ENCODE results near the gene IFT80.
"Not testable (repeated sequence)": the region's sequence is repeated elsewhere in the genome, so short reads cannot be mapped to it uniquely, and the experiment has no call there.

Gene IFT80

DNA sequence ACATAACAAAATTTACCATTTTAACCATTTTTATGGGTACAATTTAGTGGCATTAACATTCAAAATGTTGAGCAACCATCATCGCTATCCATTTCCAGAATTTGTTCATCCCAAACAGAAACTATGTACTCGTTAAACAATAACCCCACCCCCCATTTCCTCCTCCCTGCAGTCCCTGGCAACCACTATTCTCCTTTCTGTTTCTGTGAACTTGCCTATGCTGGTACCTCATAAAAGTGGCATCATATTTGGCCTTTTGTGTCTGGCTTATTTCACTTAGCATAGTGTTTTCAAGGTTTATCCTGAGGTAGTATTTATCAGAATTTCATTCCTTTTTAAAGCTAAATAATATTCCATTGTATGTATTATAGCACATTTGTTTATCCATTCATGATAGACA is 141.4 kb downstream of the IFT80 start:
- DNase-seq, result no peak

DNA sequence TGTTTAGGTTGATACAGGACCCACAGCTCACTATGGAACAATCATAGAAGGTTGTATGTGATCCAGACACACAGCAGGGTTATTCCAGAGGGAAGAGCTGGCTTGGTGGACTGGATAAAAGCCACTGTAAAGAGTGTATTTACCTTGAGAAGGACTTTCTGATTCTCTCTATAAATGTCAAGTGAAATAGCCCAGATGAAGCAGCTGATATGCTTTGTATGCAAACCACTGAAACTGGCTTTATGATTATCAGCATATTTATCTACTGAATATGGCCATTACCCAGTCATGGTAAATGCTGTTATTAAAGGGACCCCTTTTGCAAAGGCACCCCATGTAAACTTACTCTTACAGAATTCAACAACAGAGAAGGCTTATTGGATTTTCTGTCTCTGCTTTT is 145.7 kb downstream of the IFT80 start:
- DNase-seq, result no peak

DNA sequence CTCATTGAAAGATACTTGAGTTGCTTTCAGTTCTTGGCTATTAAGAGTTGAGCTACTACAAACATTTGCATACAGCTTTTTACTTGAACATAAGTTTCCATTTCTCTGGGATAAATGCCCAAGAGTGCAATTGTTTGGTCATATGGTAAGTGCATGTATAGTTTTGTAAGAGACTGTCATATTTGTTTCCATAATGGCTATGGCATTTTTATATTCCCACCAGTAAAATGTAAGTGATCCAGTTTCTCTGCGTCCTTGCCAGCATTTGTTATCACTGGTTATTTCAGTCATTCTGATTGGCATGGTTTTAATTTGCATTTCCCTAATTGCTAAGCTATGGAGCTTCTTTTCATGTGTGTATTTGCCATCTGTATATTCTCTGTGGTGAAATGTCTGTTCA is 151.3 kb downstream of the IFT80 start:
- DNase-seq, result no peak

DNA sequence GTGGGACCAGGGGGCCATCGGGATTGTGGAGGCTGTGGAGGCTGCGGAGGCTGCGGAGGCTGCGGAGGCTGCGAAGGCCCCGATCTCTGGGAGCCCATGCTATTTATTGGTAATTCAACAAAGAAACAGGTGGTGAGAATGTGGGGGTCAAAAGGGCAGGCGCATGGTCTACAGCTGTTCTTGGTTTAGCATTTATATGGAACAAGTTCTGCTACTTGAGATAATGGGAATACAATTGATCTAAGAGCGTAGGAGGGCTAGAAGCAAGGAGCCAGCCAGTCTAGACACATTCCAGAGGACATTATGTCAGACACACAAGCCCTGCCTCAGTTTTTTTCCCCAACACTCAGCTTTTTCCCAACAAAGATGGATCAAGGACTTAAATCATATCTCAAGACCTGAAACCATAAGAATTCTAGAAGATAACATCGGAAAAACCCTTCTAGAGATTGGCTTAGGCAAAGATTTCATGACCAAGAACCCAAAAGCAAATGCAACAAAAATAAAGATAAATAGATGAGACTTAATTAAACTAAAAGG is 153.7 kb downstream of the IFT80 start:
- no peak for DNase-seq

DNA sequence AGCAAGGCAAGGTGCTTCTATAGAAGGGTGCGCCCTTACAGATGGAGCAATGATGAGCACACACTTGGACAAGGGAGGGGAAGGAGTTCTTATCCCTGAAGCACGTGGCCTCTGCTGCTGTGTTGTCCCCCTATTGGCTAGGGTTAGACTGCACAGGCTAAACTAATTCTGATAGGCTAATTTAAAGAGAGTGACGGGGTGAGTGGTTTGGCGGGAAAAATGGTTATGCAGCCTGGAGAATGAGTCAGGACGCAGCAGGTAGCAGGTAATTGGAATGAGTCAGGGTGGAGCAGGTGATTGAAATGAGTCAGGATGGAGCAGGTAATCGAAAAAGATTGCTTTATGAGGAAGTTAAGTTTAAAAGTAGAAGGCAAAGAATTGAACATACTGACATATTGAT is 158.3 kb downstream of the IFT80 start:
- DNase-seq, result not testable (repeated sequence)

DNA sequence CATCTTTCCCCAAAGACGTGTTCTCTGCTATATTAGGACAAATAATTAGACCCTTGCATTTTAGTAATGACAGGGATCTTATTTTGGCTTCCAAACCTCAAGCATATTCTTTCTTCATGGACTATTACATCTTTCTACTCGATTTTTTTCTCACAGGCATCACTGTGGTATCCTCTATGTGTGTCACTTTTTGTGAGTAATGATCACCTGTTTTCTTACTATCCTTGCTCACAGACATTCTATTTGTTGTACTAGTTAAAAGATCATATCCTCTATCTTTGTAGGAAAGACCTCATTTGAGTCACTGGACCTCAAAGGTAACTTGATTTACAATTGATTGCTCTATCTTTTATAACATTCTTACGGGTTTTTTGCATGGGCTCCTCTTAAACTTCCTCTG is 167.0 kb downstream of the IFT80 start:
- no peak for DNase-seq

DNA sequence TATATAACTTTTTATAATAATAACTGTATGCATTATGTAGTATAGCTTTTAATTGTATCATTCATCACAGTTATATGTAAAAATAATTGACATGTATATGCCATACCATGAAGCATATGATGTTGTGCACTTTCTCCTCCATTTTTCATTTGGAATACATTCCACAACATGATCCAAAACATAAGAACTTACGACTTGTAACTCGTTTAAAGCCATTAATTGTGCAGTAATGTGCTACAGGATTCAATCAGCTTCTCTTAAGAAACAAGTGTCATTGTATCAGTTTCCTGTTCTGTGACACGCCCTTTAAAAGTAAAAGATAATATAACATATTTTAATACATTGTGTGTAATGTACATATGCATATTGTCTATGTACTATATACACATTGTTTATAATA is 171.6 kb downstream of the IFT80 start:
- DNase-seq, result no peak

DNA sequence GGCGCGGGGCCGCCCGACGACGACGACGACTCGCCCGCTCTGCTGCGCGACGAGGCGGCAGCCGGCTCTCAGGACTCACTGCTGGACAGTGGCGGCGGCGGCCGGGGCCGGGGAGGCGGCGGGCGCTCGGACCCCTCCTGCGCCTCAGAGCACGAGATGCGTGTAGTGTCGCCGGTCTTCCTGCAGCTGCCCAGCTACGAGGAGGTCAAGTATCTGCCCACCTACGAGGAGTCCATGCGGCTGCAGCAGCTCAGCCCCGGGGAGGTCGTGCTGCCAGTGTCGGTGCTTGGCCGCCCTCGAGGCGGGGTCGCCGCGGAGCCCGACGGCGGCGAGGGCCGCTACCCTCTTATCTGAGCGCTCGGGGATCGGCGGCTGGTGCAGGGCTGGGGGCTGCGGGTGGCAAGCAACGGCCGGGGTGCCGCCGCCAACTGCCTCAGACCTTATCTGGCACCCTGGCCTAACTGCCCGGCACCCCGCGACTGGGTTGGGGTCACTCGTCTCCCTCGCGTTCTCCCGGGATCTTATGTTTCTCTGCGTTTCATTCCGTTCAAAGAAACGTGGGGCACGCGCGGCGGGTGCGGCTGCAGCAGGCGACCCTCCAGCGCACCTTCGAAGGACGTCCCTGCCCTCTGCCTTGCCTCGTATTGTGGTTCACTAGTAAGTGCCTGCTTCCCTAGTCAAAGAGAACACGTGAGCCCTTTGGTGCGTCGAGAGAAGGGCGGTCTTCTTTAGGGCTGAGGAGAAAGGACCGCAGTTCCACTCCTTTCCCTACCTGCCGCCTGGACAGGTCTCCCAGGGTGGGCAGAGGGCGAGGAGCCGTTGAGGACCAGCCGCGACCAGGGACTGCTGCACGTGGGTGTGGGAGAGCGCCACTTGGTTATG is 172.8 kb downstream of the IFT80 start:
- DNase-seq, result peak; percentile 55 to 60

DNA sequence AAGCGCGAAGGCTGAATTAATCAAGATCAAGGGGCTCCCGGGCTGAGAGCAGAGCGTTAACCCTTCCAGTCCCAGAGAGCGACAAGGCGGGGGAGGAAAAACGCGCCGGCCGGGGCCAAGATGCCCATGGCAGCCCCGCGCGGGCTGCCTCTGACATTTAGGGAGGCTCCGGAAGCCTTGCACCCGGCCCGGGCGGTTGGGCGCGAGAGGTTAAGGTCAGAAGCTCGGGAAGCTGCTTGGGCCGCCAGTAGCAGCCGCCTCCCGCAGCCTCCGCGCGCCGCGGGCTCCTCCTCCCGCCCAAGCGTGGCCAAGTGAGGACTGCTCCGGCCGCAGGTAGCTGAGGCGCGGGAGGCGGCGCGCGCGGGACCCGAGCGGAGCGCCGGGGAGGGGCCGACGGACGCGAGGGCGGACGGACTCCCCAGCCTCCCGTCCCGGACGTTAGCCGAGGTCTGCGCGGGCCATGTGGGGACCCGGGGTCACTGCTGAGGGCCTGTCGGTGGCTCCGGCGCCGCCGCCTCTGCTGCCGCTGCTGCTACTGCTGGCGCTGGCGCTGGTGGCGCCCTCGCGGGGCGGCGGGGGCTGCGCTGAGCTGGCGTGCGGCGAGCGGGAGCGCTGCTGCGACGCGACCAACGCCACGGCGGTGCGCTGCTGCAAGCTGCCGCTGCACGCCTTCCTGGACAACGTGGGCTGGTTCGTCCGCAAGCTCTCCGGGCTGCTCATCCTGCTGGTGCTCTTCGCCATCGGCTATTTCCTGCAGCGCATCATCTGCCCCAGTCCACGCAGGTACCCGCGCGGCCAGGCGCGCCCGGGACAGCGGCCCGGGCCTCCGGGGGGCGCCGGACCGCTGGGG is 173.6 kb downstream of the IFT80 start, which contains the start of gene C3orf80:
C3orf80 (plus strand) TSS at position 247 of the 850 bp plus-strand sequence; CDS start at position 461, 214 bp downstream.
- DNase-seq, result peak; percentile 73 to 81

DNA sequence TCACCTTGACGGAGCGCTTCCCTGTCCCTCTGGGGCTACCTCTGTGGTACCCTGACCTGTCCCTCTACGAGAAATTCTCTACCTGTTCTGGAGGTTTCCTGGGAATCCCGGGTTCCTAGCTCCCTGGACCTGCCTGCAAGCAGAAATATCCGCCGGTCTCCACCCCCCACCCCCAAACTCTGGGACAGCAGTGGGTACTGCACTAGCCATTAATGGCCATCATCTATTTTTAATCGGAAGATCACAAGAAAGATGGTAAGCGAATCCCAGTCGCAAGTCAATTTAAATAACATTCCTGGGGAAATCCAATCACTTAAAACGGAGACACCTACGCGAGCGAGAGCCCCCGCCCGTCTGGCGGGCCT is 174.2 kb downstream of the IFT80 start:
- DNase-seq, result no peak

DNA sequence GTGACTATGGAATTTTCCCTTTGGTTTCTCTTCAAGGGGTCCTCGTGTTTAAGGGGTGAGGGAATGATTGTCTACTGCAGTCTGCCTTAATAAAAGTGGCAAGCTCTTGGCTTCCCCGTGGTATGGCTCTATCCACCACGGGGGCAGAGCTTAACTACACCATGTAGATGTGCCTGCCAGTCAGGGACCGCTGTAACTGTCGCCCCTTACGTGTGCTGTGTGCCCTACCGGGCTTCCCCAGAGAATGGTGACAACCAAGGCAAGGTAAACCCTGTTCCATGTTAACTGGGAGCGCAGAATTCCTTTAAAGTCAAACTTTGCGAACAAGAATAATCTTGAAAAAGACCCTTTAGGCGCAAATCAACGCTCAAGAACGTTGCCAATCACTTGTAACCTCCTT is 174.8 kb downstream of the IFT80 start:
- DNase-seq, result no peak

DNA sequence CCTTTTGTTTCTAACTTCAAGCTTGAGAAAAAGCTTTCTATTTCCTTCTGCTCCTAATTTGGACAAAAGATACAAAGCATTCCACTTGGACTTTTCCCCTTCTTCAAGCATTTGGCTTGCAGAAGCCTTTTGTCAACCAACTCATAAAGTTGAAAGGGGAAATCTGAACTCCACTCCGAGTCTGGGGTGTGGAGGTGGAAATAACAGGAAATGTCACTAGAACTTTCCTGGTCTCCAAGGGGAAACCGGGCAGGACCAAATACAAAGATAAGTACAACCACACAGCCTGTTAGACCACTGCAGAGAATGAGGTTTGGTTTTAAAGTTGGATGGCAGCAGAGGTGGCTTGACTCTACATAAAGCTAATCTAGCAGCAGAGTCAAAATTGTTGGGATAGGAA is 178.0 kb downstream of the IFT80 start:
- DNase-seq, result no peak

DNA sequence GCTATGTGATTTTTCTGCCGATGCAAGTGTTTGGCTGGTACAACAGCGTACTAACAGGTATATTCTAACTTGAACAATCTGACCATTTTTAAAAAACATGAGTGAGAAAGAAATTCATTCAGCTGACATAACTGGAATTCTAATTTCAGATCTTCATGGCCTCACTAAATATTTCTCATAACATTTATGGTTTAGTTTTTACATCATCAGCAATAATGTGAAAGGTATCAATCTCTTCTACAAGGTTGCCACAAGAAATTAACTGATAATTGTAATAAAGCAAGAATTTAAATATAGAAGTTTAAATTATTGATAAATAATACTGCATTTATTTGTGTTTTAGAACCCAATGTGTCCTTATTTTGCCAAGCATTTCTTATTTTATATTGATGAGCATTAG is 179.0 kb downstream of the IFT80 start:
- no peak for DNase-seq

DNA sequence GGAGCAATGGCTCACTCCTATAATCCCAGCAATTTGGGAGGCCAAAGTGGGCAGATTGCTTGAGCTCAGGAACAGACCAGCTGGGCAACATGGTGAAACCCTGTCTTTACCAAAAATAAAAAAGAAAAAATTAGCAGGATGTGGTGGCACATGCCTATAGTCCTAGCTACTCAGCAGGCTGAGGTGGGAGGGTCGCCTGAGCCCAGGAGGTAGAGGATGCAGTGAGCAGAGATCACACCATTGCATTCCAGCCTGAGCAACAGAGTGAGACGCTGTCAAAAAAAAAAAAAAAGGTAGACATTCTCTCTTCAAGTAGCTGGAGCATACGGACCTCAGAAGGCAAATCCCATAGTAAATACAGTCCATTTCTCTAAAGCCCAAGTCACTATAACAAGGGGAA is 180.9 kb downstream of the IFT80 start:
- DNase-seq, result no peak

DNA sequence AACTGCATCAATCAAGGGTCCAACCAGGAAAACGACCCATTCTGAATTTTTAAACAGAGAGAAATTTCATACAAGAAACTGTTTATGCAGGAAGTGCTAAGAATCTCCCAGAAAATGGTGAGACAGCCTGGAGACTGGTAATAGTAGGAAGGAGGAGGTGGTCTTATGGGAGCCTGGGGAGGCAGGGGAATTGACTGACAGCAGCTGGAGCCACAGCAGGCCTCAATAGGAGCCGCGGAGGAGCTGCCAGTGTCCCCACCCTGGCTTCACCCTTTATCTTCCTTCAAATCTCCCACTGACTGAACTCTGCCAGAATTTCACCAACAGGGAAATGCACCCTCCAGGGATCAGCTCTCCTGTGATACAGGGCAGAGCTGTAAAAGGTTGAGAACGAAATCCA is 181.3 kb downstream of the IFT80 start:
- no peak for DNase-seq

DNA sequence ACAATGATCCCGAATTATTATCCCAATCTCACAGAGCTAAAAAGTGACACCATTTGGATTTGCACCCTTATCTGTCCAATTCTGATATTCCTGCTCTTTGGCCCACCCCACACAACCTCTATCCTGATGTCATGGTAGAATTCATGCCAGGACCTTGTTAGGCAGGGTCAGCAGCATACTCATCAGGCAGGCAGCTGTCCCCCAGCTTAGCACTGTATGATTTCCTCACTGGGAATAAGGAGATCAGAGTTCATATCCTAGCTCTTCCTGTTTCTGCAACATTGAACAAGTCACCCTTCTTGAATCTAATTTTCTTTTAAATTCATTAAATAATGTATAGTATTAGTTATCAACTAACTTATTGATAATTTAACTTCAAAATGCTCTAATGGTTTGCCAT is 185.8 kb downstream of the IFT80 start:
- no peak for DNase-seq

DNA sequence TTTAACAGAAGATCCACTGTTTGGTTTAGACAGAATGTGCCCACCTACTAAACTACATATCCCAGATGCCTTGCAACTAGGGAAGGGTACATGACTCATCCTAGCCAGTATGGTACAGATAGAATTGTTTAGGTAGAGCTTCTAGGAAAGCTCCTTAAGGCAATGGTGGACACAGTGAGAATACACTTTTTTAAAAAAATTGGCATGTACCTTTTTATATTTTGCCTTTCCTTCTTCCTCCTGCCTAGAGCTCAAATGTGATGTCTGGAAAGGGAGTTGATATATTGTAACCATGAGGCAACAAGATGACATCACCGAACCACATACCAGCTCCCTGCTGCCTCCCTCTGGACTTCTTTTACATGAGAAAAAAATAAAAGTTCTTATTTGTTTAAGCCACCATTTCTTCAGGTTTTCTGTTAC is 188.2 kb downstream of the IFT80 start:
- no peak for DNase-seq

DNA sequence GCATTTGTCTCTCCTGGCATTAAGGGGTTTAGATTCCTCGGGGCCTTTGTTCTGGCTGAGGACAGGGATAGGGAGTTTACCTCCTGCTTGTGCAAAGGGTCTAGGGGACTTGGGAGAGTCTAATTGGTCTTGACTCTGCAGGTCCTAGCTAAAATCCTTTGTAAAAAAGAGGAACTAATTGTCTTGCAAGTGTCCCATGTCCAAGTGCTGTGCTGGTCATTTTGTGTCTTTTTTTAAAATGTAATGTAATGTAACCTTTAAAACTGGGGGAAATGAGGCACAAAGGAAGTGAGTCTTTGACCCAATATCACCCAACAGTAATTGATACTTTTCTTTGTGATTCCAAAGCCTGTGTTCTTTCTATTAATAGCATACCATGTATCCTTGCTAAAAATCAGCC is 188.7 kb downstream of the IFT80 start:
- no peak for DNase-seq
